Astrocyte of the cerebellum (primary cell): ENCODE data around the gene ABCD3.
A peak's percentile ranks its signal among the peaks of the same experiment; 100 is the strongest.

ENCODE experiments used
- DNase-seq: peaks from one replicate; pipeline ENCODE4 v3.0.0-alpha.2; 2011; ENCODE audit warnings: low read depth
- H3K4me3 ChIP-seq: 2 replicates; pipeline ENCODE4 v1.5.1; 2011; ENCODE audit warnings: mild to moderate bottlenecking, low read depth, low read length, moderate library complexity
- in situ Hi-C: cut with HindIII; loops from 2 replicates; pipeline ENCODE4 v1.10.0; 2017; ENCODE audit warnings: low sequenced_read_pairs
- TF ChIP-seq, protein P1 (sequence below): IDR thresholded peaks from 2 replicates; pipeline ENCODE4 v1.5.1; 2012; ENCODE audit warnings: low read length, low read depth, moderate library complexity, mild to moderate bottlenecking; ENCODE audit errors: missing control alignments

Gene ABCD3

GRCh38 chr1:94463765-94464330 lies 45.7 kb downstream of the ABCD3 start:
- TF ChIP-seq, protein P1, sequence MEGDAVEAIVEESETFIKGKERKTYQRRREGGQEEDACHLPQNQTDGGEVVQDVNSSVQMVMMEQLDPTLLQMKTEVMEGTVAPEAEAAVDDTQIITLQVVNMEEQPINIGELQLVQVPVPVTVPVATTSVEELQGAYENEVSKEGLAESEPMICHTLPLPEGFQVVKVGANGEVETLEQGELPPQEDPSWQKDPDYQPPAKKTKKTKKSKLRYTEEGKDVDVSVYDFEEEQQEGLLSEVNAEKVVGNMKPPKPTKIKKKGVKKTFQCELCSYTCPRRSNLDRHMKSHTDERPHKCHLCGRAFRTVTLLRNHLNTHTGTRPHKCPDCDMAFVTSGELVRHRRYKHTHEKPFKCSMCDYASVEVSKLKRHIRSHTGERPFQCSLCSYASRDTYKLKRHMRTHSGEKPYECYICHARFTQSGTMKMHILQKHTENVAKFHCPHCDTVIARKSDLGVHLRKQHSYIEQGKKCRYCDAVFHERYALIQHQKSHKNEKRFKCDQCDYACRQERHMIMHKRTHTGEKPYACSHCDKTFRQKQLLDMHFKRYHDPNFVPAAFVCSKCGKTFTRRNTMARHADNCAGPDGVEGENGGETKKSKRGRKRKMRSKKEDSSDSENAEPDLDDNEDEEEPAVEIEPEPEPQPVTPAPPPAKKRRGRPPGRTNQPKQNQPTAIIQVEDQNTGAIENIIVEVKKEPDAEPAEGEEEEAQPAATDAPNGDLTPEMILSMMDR = peak; percentile 41
- in situ Hi-C loops = no loop called here
- H3K4me3 ChIP-seq = no peak overlapping the region
- peak; percentile 18 for DNase-seq

DNA sequence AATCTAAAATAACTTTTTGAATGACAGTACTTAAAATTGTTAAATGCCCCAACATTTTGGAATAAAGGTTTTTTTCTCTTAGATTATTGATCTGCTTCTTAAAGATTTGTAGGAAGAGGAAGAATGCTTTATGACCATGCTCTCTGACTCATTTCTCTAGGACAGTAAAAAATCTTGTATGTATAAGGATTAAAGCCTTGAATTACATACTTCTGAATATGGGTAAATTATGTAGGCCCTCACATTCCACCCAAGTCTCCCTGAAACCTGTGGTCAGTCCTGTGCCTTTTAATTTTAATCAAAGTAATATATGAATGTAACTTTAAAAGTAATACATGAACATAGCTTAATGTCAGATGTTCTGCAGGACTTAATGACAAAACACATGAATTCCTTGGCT lies 50.5 kb downstream of the ABCD3 start:
- no peak overlapping the region for H3K4me3 ChIP-seq
- TF ChIP-seq, protein P1 = no peak
- in situ Hi-C loops = no loop called here
- DNase-seq = no peak

DNA sequence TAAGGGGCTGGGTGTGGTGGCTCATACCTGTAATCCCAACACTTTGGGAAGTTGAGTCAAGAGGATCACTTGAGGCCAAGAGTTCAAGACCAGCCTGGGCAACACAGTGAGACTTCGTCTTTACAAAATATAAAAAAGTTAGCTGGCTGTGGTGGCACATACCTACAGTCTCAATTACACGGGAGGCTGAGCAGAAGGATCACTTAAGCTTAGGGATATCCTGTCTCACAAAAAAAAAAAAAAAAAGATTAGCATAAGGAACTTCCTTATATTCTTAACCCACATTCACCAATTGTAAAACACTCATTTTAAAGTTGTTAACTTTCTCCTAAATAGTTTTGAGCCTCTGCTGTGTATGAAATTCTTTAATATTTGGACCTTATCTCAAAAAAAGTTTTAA lies 53.1 kb downstream of the ABCD3 start:
- in situ Hi-C loops = no loop called here
- H3K4me3 ChIP-seq = no peak overlapping the region
- TF ChIP-seq, protein P1 = no peak
- no peak for DNase-seq

DNA sequence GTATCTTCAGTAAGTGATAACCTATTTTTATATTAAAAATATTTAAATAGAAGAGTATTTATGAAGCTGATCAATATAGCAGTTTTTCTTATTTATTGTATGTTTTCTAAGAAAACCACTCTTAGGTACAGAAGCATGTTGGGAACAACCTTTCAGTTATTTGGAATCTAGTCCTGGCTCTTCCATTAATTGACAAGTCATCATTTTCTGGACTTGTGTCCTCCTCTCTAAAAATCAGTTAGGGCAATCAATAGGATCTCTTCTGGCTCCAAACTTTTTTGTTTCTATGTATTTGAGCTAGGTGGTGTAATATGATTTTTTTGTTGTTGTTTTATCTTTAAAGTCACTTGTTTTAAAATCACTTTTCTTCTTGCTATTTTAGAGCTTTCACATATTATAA lies 57.0 kb downstream of the ABCD3 start:
- TF ChIP-seq, protein P1 = no peak
- DNase-seq = no peak
- H3K4me3 ChIP-seq = no peak overlapping the region
- in situ Hi-C loops = no loop called here

GRCh38 chr1:94479682-94480081 lies 61.5 kb downstream of the ABCD3 start:
- DNase-seq = no peak
- no peak overlapping the region for H3K4me3 ChIP-seq
- in situ Hi-C loops = no loop called here
- TF ChIP-seq, protein P1 = no peak

DNA sequence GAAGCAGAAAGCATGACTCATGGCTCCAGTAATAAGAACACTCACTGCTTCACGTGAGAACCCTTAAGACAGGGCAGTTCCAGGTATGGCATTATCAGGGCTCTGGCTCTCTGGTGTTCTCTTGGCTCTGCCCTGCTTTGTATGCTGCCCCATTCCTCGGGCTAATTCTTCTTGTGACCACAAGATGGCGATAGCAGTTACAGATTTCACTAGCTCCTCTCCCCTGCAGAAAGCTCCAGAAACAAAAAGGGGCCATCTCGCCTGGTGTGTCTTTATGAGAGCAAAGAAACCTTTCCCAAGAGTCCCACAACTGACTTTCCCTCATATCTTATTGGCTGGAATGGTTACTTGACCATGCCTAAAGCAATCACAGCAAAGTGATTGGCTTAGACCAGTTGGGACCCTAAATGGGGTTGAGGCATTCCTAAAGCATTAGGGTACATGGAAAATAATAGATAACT lies 63.3 kb downstream of the ABCD3 start:
- TF ChIP-seq, protein P1 = peak; percentile 88
- H3K4me3 ChIP-seq = no peak overlapping the region
- in situ Hi-C loops = no loop called here
- DNase-seq = peak; percentile 46
